ENCODE measurements around the gene LINGO3.

LINGO3 gene

GRCh38 chr19:2327773-2328400 lies 19.9 kb upstream of the LINGO3 start:
- in situ Hi-C loops (cut with HindIII; ENCODE audit: low sequenced_read_pairs) = loop anchor here (5.0 kb wide), 4 partner anchors 56 to 116 kb away; partner anchors contain the start of gene AMH

GRCh38 chr19:2326699-2327360 lies 18.9 kb upstream of the LINGO3 start:
- in situ Hi-C loops (cut with HindIII; ENCODE audit: low sequenced_read_pairs) = loop anchor here (5.0 kb wide), 4 partner anchors 55 to 115 kb away; partner anchors contain the start of gene AMH

- in situ Hi-C loops (cut with HindIII; ENCODE audit: low sequenced_read_pairs) = loop anchor here (5.0 kb wide), 4 partner anchors 53 to 113 kb away; partner anchors contain the start of gene AMH
These were observed 17.5 kb upstream of the LINGO3 start for GRCh38 chr19:2325281-2326046.

- in situ Hi-C loops (cut with HindIII; ENCODE audit: low sequenced_read_pairs) = no loop called here
These were observed 16.4 kb upstream of the LINGO3 start for GRCh38 chr19:2324220-2324948.

- in situ Hi-C loops (cut with HindIII; ENCODE audit: low sequenced_read_pairs) = no loop called here
These were observed 15.8 kb upstream of the LINGO3 start for GRCh38 chr19:2323707-2324106.

- in situ Hi-C loops (cut with HindIII; ENCODE audit: low sequenced_read_pairs) = no loop called here
These were observed 13.8 kb upstream of the LINGO3 start for GRCh38 chr19:2321565-2322283.

- in situ Hi-C loops (cut with HindIII; ENCODE audit: low sequenced_read_pairs) = no loop called here
These were observed 13.0 kb upstream of the LINGO3 start for GRCh38 chr19:2320939-2321338.

GRCh38 chr19:2320049-2320448 lies 12.1 kb upstream of the LINGO3 start:
- in situ Hi-C loops (cut with HindIII; ENCODE audit: low sequenced_read_pairs) = no loop called here

GRCh38 chr19:2319551-2319950 lies 11.6 kb upstream of the LINGO3 start:
- in situ Hi-C loops (cut with HindIII; ENCODE audit: low sequenced_read_pairs) = loop anchor here (10.0 kb wide), 1 partner anchor 325 kb away; no protein-coding TSS in a partner anchor

- in situ Hi-C loops (cut with HindIII; ENCODE audit: low sequenced_read_pairs) = loop anchor here (10.0 kb wide), 1 partner anchor 324 kb away; no protein-coding TSS in a partner anchor
These were observed 11.0 kb upstream of the LINGO3 start for GRCh38 chr19:2318923-2319322.

GRCh38 chr19:2317756-2318155 lies 9.8 kb upstream of the LINGO3 start:
- in situ Hi-C loops (cut with HindIII; ENCODE audit: low sequenced_read_pairs) = loop anchor here (10.0 kb wide), 1 partner anchor 323 kb away; no protein-coding TSS in a partner anchor

GRCh38 chr19:2317300-2317699 lies 9.3 kb upstream of the LINGO3 start:
- in situ Hi-C loops (cut with HindIII; ENCODE audit: low sequenced_read_pairs) = loop anchor here (10.0 kb wide), 1 partner anchor 322 kb away; no protein-coding TSS in a partner anchor

- in situ Hi-C loops (cut with HindIII; ENCODE audit: low sequenced_read_pairs) = loop anchor here (10.0 kb wide), 1 partner anchor 321 kb away; no protein-coding TSS in a partner anchor
These were observed 7.9 kb upstream of the LINGO3 start for GRCh38 chr19:2315818-2316353.

- in situ Hi-C loops (cut with HindIII; ENCODE audit: low sequenced_read_pairs) = loop anchor here (10.0 kb wide), 1 partner anchor 320 kb away; no protein-coding TSS in a partner anchor
These were observed 7.3 kb upstream of the LINGO3 start for GRCh38 chr19:2315121-2315817.

- in situ Hi-C loops (cut with HindIII; ENCODE audit: low sequenced_read_pairs) = loop anchor here (10.0 kb wide), 1 partner anchor 318 kb away; no protein-coding TSS in a partner anchor
These were observed 5.0 kb upstream of the LINGO3 start for GRCh38 chr19:2312820-2313501.

GRCh38 chr19:2311093-2311492 lies 3.1 kb upstream of the LINGO3 start:
- in situ Hi-C loops (cut with HindIII; ENCODE audit: low sequenced_read_pairs) = loop anchor here (10.0 kb wide), 1 partner anchor 316 kb away; no protein-coding TSS in a partner anchor

- in situ Hi-C loops (cut with HindIII; ENCODE audit: low sequenced_read_pairs) = loop anchor here (10.0 kb wide), 1 partner anchor 315 kb away; no protein-coding TSS in a partner anchor
These were observed 1.9 kb upstream of the LINGO3 start for GRCh38 chr19:2309734-2310362.

- in situ Hi-C loops (cut with HindIII; ENCODE audit: low sequenced_read_pairs) = no loop called here
These were observed 389 bp downstream of the LINGO3 start for GRCh38 chr19:2307518-2308012.
